HG02610 (cell line): ENCODE measurements around the gene SLC16A12.
"Not testable (repeated sequence)": the region's sequence is repeated elsewhere in the genome, so short reads cannot be mapped to it uniquely, and the experiment has no call there.

Source experiments
- ATAC-seq: cut with Tn5 transposase; IDR thresholded peaks from one replicate; pipeline ENCODE4 v1.9.1; 2021; ENCODE audit warnings: mild to moderate bottlenecking, moderate library complexity; ENCODE audit not compliant: unreplicated experiment

SLC16A12 gene

DNA sequence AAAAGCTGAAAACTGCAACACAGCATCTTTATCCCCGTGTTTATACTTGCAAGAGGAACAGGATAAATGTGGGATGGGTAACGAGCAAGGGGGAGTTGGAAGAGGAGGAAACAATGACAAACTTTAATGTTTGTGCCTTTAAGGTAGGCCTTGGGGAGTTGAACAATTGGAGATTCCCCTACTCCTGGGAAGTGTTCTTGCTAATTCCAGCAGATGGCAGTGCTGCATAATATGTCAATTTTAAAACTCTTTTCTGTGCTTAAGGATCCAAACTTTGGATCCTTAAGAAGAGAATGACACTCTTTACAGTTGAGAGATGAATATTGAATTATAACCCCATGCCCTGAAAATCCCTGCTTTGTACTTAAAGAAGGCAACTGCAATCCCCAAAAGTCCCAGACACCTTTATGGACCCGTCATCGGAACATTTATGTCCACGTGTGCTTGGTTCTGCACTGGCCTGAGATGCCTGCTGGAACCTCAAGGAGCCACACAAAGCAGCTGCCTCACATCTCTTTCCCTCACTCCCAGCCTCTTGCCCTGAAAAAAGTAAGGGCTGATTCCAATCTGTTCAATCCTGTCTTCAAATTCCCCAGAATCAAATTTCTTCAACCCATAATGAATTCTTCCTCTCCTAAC lies 109.0 kb downstream of the SLC16A12 start:
- peak; percentile 61 for ATAC-seq

DNA sequence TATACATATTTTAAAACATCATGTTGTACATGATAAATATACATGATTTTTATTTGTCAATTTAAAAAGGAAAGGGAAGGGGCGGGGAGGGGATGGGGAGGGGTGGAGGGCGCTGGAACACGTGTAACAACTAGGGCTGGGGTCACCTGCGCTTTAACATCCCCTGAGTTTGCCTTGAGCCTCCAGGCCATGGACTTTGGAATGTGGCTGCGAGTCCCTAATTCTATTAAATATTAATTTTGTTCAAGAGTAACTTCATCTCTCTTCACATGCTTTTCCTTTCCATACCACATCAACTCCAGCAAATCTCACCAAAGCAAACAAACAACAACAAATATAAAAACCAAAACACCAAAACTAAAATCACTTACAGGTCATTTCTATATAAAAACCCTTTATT lies 110.4 kb downstream of the SLC16A12 start:
- no peak for ATAC-seq

GRCh38 chr10:89421018-89421476 lies 114.3 kb downstream of the SLC16A12 start:
- no peak for ATAC-seq

GRCh38 chr10:89419548-89419947 lies 115.8 kb downstream of the SLC16A12 start:
- no peak for ATAC-seq

GRCh38 chr10:89416465-89416864 lies 118.9 kb downstream of the SLC16A12 start:
- ATAC-seq: no peak

- ATAC-seq: peak; percentile 38
Observed at GRCh38 chr10:89414879-89415821, 120.2 kb downstream of the SLC16A12 start.

DNA sequence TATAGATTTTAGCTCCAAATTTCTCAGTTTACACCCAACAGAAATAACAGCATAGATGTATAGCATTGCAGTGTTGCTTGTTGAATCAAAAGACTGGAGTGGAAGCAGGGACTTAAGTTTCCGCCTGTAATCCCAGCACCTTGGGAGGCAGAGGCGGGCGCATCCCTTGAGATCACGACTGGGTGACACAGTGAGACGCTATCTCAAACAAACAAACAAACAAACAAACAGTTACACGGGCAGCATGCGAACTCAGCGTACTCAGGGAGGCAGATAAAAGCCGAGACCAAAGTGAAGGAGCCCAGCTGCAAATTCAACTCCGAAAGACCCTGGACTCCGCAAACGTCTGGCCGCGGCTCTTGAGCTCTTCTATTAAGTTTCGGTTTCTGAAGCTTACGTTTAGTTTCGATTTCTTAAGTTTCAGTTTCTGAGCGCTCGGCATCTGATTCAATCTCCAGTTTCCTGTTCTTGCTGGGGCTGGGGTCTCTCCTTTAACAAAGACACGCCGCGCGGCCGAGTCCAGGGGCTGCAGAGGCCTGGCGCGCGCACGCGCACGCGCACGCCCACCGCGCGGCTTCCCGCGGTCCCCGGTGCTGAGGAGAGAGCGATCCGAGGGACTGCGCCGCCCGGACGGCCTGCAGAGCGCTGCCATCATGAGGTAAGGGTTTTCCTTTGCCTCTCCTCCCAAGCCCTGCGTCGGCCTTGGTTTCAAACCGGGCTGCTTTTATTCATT lies 121.1 kb downstream of the SLC16A12 start, which contains the start of gene IFIT5:
Gene IFIT5 (plus strand): TSS at position 423 of the 733 bp plus-strand sequence. CDS start 231 bp downstream, at position 654.
- peak; percentile 66 for ATAC-seq

DNA sequence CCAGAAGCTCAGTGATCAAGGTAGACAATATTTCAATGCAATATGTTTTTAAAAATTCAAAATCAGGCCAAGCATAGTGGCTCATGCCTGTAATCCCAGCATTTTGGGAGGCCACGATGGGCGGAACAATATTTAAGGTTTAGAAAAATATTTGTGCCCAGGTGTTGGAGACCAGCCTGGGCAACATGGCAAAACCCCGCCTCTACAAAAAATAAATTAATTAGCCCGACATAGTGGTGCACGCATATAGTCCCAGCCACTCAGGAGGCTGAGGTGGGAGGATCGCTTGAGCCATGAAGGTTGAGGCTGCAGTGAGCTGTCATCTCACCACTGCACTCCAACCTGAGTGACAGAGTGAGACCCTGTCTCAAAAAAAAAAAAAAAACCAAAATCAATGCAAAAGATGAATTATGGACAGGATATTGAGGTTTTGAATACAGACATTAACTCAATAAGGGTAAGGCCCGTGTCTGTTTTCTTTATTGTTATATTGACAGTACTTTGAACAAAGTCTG lies 121.9 kb downstream of the SLC16A12 start:
- no peak for ATAC-seq

DNA sequence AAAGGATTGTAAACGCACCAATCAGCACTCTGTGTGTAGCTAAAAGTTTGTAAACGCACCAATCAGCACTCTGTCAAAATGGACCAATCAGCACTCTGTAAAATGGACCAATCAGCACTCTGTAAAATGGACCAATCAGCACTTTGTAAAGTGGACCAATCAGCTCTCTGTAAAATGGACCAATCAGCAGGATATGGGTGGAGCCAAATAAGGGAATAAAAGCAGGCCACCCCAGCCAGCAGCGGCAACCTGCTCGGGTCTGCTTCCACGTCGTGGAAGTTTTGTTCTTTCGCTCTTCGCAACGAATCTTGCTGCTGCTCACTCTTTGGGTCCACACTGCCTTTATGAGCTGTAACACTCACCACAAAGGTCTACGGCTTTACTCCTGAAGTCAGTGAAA lies 123.1 kb downstream of the SLC16A12 start:
- not testable (repeated sequence) for ATAC-seq

GRCh38 chr10:89411135-89411534 lies 124.3 kb downstream of the SLC16A12 start:
- ATAC-seq: not testable (repeated sequence)

DNA sequence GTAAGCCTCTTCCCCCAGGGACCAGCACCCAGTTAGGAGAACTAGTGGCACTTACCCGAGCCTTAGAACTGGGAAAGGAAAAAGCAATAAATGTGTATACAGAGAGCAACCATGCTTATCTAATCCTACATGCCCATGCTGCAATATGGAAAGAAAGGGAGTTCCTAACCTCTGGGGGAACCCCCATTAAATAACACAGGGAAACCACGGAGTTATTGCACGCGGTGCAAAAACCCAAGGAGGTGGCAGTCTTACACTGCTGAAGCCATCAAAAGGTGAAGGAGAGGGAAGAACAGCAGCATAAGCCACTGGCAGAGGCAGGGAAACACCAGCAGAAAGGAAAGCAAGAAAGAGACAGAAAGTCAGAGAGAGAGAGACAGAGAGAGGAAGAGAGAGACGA lies 124.8 kb downstream of the SLC16A12 start:
- not testable (repeated sequence) for ATAC-seq

DNA sequence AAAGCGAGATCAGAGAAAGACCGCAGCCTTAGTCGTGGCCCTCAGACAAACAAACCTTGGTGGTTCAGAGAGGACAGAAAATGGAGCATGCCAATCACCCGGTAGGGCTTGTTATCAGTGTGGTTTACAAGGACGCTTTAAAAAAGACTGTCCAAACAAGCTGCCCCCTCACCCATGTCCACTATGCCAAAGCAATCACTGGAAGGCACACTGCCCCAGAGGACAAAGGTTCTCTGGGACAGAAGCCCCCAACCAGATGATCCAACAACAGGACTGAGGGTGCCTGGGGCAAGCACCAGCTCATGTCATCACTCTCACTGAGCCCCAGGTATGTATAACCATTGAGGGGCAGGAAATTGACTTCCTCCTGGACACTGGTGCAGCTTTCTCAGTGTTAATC lies 126.1 kb downstream of the SLC16A12 start:
- not testable (repeated sequence) for ATAC-seq

- not testable (repeated sequence) for ATAC-seq
Observed at GRCh38 chr10:89407792-89408191, 127.6 kb downstream of the SLC16A12 start.

DNA sequence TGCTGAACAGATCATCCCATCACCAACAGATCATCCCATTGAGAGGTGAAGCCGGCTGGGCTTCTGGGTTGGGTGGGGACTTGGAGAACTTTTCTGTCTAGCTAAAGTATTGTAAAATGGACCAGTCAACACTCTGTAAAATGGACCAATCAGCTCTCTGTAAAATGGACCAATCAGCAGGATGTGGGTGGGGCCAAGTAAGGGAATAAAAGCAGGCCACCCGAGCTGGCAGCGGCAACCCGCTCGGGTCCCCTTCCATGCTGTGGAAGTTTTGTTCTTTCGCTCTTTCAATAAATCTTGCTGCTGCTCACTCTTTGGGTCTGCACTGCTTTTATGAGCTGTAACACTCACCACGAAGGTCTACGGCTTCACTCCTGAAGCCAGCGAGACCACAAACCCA lies 129.2 kb downstream of the SLC16A12 start:
- not testable (repeated sequence) for ATAC-seq

- ATAC-seq: no peak
Observed at GRCh38 chr10:89404104-89405047, 131.0 kb downstream of the SLC16A12 start.

DNA sequence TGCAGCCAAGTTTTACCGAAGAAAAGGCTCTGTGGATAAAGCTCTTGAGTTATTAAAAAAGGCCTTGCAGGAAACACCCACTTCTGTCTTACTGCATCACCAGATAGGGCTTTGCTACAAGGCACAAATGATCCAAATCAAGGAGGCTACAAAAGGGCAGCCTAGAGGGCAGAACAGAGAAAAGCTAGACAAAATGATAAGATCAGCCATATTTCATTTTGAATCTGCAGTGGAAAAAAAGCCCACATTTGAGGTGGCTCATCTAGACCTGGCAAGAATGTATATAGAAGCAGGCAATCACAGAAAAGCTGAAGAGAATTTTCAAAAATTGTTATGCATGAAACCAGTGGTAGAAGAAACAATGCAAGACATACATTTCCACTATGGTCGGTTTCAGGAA lies 132.4 kb downstream of the SLC16A12 start:
- no peak for ATAC-seq

DNA sequence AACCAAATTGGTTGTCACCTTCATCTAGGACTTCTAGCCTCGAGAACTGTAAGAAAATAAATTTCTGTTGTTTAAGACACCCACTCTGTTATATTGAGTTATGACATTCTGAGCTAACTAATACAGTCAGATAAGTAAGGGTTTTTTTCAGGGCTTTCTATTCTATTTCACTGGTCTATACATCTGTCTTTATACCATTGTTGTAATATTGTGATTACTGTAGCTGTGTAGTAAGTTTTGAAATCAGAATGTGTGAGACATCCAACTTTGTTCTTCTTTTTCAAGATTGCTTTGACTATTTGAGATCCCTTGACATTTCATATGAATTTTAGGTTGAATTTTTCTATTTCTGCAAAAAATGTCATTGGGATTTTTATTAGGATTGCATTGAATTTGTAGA lies 135.4 kb downstream of the SLC16A12 start:
- no peak for ATAC-seq

DNA sequence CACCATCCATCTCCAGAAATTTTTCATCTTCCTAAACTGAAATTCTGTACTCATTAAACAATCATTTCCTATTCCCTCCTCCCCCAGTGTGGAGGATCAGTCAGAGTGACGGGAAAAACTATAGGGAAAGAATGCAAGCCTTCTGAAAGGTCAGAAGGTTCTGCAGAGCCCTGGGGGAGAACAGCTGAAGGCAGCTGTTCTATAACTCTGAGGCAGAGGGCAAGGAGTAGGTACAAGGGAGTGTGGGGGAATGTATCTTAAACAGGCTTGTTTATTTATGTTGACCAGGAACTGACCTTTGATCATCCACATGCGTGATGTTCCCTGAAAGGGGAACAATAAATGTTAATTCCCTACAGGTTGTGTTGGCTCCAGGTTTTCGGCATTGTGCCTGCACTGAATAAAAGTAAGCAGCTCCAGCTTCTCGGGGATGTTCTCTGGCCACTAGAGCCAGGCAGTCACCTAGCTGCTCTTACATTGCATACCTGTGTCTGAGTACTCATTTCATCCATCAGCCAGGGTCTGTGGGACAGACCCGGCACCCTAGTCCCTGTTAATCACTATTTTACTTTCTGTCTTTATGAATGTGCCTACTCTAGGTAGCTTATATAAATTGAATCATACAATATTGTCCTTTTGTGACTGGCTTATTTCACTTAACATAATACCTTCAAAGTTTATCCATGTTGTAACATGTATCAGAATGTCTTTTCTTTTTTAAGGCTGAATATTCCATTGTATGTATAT lies 137.2 kb downstream of the SLC16A12 start:
- no peak for ATAC-seq

DNA sequence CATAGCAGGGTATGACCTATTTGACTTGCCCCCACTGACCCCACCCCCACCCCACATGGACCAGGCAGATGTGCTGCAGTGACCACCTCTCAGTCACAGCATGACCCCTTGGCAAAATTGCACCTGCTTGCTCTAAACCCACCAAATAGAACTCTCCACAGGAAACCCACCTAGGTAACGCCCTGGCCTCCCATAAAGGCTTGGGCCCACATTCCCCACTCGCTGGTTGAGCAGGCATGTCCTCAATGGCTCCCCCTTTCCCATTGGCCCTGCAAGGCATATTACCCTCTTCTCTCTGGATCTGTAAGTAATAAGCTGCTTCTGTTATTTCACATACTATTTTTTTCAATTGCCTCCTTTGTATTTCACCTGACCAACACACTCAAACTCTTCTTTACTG lies 140.3 kb downstream of the SLC16A12 start:
- no peak for ATAC-seq
